Nephron (organoid): ENCODE measurements around the gene PRSS50.

Experiments used
- H3K27ac Mint-ChIP-seq, 3 experiments: 2 replicates each; pipeline ENCODE4 v1.8.0; 2020; ENCODE audit warnings: mixed read lengths in 3 of 3, mild to moderate bottlenecking in 2 of 3, moderate library complexity in 1 of 3
- H3K27me3 Mint-ChIP-seq: 2 replicates; pipeline ENCODE4 v1.8.0; 2021; ENCODE audit warnings: low read depth, mild to moderate bottlenecking, moderate library complexity, mixed read lengths
- H3K36me3 Mint-ChIP-seq: 2 replicates; pipeline ENCODE4 v1.8.0; 2020; ENCODE audit warnings: low read depth, mixed read lengths
- H3K4me1 Mint-ChIP-seq: 2 replicates; pipeline ENCODE4 v1.8.0; 2020; ENCODE audit warnings: mixed read lengths
- H3K4me3 Mint-ChIP-seq, 3 experiments: 2 replicates each; pipeline ENCODE4 v1.8.0; 2020; ENCODE audit warnings: mild to moderate bottlenecking in 3 of 3, mixed read lengths in 3 of 3, moderate library complexity in 2 of 3
- H3K9me3 Mint-ChIP-seq: 2 replicates; pipeline ENCODE4 v1.8.0; 2020; ENCODE audit warnings: mixed read lengths
- CTCF ChIP-seq, 3 experiments: fragments of 200-600 bp; sonication (generic); IDR thresholded peaks; one replicate each; pipeline ENCODE4 v1.5.0; 2021; ENCODE audit warnings: antibody characterized with exemption in 3 of 3; ENCODE audit not compliant: unreplicated experiment in 3 of 3

Gene PRSS50

GRCh38 chr3:46703013-46703520 is 14.6 kb downstream of the PRSS50 start:
- H3K27me3 Mint-ChIP-seq: peaks cover 42% of the 10 kb centered on the region
- no peak for TF ChIP-seq CTCF (IDR thresholded peaks at IDR 0.05; ENCODE audit: unreplicated experiment in 3 of 3)
- H3K9me3 Mint-ChIP-seq: no peaks in the 10 kb centered on the region
- H3K4me1 Mint-ChIP-seq: peaks cover 14% of the 10 kb centered on the region
- no peak overlapping the region for H3K27ac Mint-ChIP-seq
- H3K4me3 Mint-ChIP-seq: no peak overlapping the region
- no peaks in the 10 kb centered on the region for H3K36me3 Mint-ChIP-seq

GRCh38 chr3:46702246-46703012 is 15.2 kb downstream of the PRSS50 start:
- no peaks in the 10 kb centered on the region for H3K9me3 Mint-ChIP-seq
- H3K27ac Mint-ChIP-seq: peak overlapping the region in 1 of 3 experiments; percentile 24
- H3K4me1 Mint-ChIP-seq: peaks cover 14% of the 10 kb centered on the region
- H3K27me3 Mint-ChIP-seq: peaks cover 42% of the 10 kb centered on the region
- H3K4me3 Mint-ChIP-seq: peak overlapping the region in 1 of 3 experiments; percentile 53
- TF ChIP-seq CTCF (IDR thresholded peaks at IDR 0.05; ENCODE audit: unreplicated experiment in 3 of 3): no peak
- no peaks in the 10 kb centered on the region for H3K36me3 Mint-ChIP-seq

- no peak for TF ChIP-seq CTCF (IDR thresholded peaks at IDR 0.05; ENCODE audit: unreplicated experiment in 3 of 3)
- H3K27me3 Mint-ChIP-seq: peaks cover 39% of the 10 kb centered on the region
- no peaks in the 10 kb centered on the region for H3K9me3 Mint-ChIP-seq
- no peaks in the 10 kb centered on the region for H3K36me3 Mint-ChIP-seq
- peak within 1 kb of the TSS; percentile 28 to 45 (median 43) for H3K4me3 Mint-ChIP-seq
- H3K27ac Mint-ChIP-seq: peak within 1 kb of the TSS in 2 of 3 experiments; percentile 24 to 29
- peaks cover 14% of the 10 kb centered on the region for H3K4me1 Mint-ChIP-seq
Observed at GRCh38 chr3:46701181-46701939, 16.3 kb downstream of the PRSS50 start, which contains the start of gene TMIE. Gene TMIE (plus strand): TSS chr3:46701392. CDS start chr3:46701488, 96 bp downstream.

GRCh38 chr3:46700772-46701171 is 16.9 kb downstream of the PRSS50 start:
- peaks cover 18% of the 10 kb centered on the region for H3K4me1 Mint-ChIP-seq
- peaks cover 37% of the 10 kb centered on the region for H3K27me3 Mint-ChIP-seq

More at GRCh38 chr3:46700772-46701171, 16.9 kb downstream of the PRSS50 start:
- H3K9me3 Mint-ChIP-seq: no peaks in the 10 kb centered on the region
- H3K27ac Mint-ChIP-seq: peak overlapping the region in 1 of 3 experiments; percentile 29
- H3K36me3 Mint-ChIP-seq: no peaks in the 10 kb centered on the region
- peak overlapping the region in 2 of 3 experiments; percentile 43 to 45 for H3K4me3 Mint-ChIP-seq
- TF ChIP-seq CTCF (IDR thresholded peaks at IDR 0.05; ENCODE audit: unreplicated experiment in 3 of 3): no peak
